Astrocyte (in vitro differentiated cells and primary cell): ENCODE measurements around the gene DDX6.

Source experiments
- CTCF ChIP-seq: IDR thresholded peaks from 2 replicates; pipeline ENCODE4 v1.5.1; 2011; ENCODE audit warnings: low read depth, mild to moderate bottlenecking, inconsistent platforms, low read length, moderate library complexity; ENCODE audit not compliant: insufficient read depth
- EZH2 ChIP-seq: IDR thresholded peaks from 2 replicates; pipeline ENCODE4 v1.6.1; 2012; ENCODE audit warnings: mild to moderate bottlenecking, low read length, inconsistent platforms; ENCODE audit not compliant: insufficient read depth

GRCh38 chr11:118813551-118813950 is 22.6 kb upstream of the DDX6 start:
- TF ChIP-seq EZH2: no peak
- no peak for TF ChIP-seq CTCF
